Measurements from ENCODE around the gene CACNA2D1. TPM values are rescaled to one million over a fixed set of nuclear protein-coding genes. Genes with fewer than 3 reads are reported as not detected.

The CACNA2D1 gene
- total and polyA plus RNA-seq, 8 donors: 0.79 to 5.0 (median 2.1) TPM

DNA sequence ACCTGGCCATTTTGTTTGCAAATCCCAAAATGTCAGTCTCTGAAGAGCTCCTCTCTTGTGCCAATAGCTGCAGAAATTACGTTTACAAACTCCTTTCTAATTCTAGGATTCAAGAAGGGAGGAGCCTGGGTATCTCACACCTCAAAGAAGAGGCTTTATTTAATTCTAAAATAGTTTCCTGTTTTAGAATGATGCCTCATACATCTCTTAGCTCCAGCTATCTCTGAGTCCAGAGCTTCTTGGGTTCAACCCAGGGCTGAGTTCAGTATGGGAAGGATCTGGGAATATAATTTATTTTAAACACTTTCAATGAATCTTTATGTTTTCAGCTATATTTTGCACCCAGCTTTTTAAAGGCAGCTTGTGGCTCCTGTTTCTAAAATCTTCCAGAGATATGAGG is 150.1 kb downstream of the CACNA2D1 start:
- no peak for ATAC-seq
- Histone ChIP-seq H3K36me3 (no peaks in the 10 kb centered on the region), H3K9me3 (no peaks in the 10 kb centered on the region), H3K4me1 (no peaks in the 10 kb centered on the region), H3K27me3 (no peaks in the 10 kb centered on the region), H3K4me3 (no peak overlapping the region), H3K27ac (no peak overlapping the region)
- TF ChIP-seq, protein P1, sequence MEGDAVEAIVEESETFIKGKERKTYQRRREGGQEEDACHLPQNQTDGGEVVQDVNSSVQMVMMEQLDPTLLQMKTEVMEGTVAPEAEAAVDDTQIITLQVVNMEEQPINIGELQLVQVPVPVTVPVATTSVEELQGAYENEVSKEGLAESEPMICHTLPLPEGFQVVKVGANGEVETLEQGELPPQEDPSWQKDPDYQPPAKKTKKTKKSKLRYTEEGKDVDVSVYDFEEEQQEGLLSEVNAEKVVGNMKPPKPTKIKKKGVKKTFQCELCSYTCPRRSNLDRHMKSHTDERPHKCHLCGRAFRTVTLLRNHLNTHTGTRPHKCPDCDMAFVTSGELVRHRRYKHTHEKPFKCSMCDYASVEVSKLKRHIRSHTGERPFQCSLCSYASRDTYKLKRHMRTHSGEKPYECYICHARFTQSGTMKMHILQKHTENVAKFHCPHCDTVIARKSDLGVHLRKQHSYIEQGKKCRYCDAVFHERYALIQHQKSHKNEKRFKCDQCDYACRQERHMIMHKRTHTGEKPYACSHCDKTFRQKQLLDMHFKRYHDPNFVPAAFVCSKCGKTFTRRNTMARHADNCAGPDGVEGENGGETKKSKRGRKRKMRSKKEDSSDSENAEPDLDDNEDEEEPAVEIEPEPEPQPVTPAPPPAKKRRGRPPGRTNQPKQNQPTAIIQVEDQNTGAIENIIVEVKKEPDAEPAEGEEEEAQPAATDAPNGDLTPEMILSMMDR (IDR thresholded peaks at IDR 0.05): no peak
- intact Hi-C loops (cut with DNase I): no loop called here
- WGBS, 2 donors: 27 to 29% methylated on average over 1 of the region's 1 CpG
- DNase-seq: no peak
- FAIRE-seq: no peak

DNA sequence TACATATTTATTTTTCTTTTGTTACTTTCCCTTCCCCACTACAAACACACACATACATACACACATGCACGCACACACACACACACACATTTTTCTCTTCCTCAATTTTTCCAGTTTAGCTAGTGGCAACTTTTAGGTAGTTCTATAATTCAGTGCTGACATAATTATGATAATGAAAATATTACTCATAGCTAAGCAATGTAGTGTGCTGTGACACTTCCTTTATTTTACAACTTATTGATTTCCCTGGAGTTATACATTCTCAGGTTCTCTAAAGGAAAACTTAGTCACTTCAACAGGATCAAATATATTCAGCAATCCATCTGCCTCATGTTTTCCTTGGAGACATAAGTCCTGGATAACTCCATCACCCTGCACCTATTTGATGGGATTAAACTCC is 151.6 kb downstream of the CACNA2D1 start:
- Histone ChIP-seq H3K27ac (no peak overlapping the region), H3K27me3 (no peaks in the 10 kb centered on the region), H3K36me3 (no peaks in the 10 kb centered on the region), H3K4me1 (no peaks in the 10 kb centered on the region), H3K4me3 (no peak overlapping the region), H3K9me3 (no peaks in the 10 kb centered on the region)
- 71 to 93% methylated on average over 1 of the region's 1 CpG for WGBS, 2 donors
- DNase-seq (no peak), FAIRE-seq (no peak), ATAC-seq (no peak)
- TF ChIP-seq, protein P1 (IDR thresholded peaks at IDR 0.05): no peak
- intact Hi-C loops (cut with DNase I): no loop called here

DNA sequence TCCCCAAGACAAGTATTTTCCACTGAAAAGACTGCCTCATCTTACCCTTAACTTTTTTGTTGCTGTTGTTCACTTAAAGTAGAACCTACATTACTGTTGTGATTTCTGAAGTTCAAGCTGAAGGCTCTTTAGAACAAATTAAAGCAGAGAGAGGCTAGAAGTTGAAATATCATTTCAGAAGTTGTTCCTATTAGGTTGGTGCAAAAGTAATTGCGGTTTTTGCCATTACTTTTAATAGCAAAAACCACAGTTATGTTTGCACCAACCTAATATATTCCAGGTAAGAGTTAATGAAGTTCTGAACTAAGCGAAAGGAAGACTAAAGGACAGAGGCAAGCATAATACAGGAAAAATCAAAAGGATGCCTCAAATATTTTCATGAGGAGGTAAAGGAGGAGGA is 153.7 kb downstream of the CACNA2D1 start:
- intact Hi-C loops (cut with DNase I): no loop called here
- Histone ChIP-seq H3K4me1 (no peaks in the 10 kb centered on the region), H3K4me3 (no peak overlapping the region), H3K27ac (no peak overlapping the region), H3K36me3 (no peaks in the 10 kb centered on the region), H3K9me3 (no peaks in the 10 kb centered on the region), H3K27me3 (no peaks in the 10 kb centered on the region)
- TF ChIP-seq, protein P1 (IDR thresholded peaks at IDR 0.05): no peak
- FAIRE-seq: no peak
- DNase-seq: no peak
- WGBS, 2 donors: 52 to 63% methylated on average over 2 of the region's 2 CpGs
- no peak for ATAC-seq

DNA sequence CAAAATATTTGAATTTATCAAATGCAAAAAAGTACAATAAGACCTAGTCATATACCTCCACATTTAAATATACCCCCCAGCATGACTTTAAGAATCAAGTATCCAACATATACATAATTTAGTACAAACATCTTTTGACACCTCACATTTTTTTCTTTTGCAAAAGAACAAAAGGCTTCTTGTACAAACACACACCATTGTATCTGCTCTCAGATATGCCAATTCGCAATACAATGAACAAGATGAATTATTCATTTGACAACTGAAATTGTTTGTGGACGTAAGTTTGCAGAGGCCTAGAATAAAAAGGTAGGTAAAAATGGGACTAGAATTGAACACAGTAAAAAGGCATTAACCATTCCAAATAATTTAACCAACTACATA is 154.4 kb downstream of the CACNA2D1 start:
- Histone ChIP-seq H3K4me3 (no peak overlapping the region), H3K27ac (no peak overlapping the region), H3K9me3 (no peaks in the 10 kb centered on the region), H3K27me3 (no peaks in the 10 kb centered on the region), H3K36me3 (no peaks in the 10 kb centered on the region), H3K4me1 (no peaks in the 10 kb centered on the region)
- intact Hi-C loops (cut with DNase I): no loop called here
- 69 to 78% methylated on average over 2 of the region's 2 CpGs for WGBS, 2 donors
- DNase-seq (no peak), FAIRE-seq (no peak), ATAC-seq (no peak)
- TF ChIP-seq, protein P1 (IDR thresholded peaks at IDR 0.05): no peak

DNA sequence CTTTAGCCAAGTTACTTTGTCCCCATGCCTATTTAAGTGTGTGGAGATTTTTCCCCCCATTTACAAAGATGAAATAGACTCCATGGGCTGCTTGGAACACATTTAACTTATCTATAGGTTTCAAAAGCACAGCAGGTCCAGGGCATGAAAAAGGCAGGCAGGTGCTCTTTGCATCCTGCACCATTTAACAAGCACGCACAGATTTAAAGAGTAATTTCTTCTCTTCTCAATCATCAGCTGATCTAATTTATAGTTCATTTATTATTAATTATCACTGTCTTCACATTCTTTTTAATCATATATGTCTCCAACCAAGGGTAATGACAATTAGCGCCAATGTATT is 156.8 kb downstream of the CACNA2D1 start:
- ATAC-seq (no peak), DNase-seq (no peak), FAIRE-seq (no peak)
- H3K36me3 ChIP-seq: no peaks in the 10 kb centered on the region
- no peaks in the 10 kb centered on the region for H3K9me3 ChIP-seq
- no peak overlapping the region for H3K27ac ChIP-seq
- intact Hi-C loops (cut with DNase I): no loop called here
- TF ChIP-seq, protein P1 (IDR thresholded peaks at IDR 0.05): no peak
- 89 to 90% methylated on average over 2 of the region's 2 CpGs for WGBS, 2 donors
- H3K4me1 ChIP-seq: no peaks in the 10 kb centered on the region
- no peaks in the 10 kb centered on the region for H3K27me3 ChIP-seq
- no peak overlapping the region for H3K4me3 ChIP-seq

Data from pancreas (tissue), 10 donors.